ENCODE measurements around the gene NATD1.

Gene NATD1

GRCh38 chr17:21242026-21242697 is 11.0 kb downstream of the NATD1 start:
- TF ChIP-seq, protein P1, sequence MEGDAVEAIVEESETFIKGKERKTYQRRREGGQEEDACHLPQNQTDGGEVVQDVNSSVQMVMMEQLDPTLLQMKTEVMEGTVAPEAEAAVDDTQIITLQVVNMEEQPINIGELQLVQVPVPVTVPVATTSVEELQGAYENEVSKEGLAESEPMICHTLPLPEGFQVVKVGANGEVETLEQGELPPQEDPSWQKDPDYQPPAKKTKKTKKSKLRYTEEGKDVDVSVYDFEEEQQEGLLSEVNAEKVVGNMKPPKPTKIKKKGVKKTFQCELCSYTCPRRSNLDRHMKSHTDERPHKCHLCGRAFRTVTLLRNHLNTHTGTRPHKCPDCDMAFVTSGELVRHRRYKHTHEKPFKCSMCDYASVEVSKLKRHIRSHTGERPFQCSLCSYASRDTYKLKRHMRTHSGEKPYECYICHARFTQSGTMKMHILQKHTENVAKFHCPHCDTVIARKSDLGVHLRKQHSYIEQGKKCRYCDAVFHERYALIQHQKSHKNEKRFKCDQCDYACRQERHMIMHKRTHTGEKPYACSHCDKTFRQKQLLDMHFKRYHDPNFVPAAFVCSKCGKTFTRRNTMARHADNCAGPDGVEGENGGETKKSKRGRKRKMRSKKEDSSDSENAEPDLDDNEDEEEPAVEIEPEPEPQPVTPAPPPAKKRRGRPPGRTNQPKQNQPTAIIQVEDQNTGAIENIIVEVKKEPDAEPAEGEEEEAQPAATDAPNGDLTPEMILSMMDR (IDR thresholded peaks at IDR 0.05): no peak
- TF ChIP-seq ZFX (IDR thresholded peaks at IDR 0.05; ENCODE audit: borderline replicate concordance): no peak
- H3K27ac ChIP-seq: no peak overlapping the region

DNA sequence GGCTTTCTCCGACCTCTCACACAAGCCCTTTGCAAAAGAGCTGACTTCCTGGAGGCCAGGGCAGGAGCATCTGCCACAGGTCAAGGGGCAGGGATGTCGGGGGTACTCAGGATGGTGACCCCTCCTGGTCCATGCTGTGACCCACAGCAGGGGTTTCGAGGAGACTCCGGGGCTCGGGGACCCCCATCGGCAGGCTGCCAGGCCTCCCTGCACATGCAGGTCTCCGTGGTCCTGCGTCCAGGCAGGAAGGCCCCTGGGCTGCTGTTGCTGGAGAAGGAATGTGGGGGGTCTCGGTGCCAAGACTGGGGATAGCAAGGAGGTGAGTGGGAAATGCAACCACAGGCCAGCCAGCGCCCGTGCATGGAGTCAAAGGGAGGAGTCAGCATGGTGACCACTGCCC is 11.6 kb downstream of the NATD1 start:
- no peak overlapping the region for H3K27ac ChIP-seq

GRCh38 chr17:21240369-21241055 is 12.7 kb downstream of the NATD1 start:
- H3K27ac ChIP-seq: no peak overlapping the region
- TF ChIP-seq, protein P1 (IDR thresholded peaks at IDR 0.05): no peak
- no peak for TF ChIP-seq ZFX (IDR thresholded peaks at IDR 0.05; ENCODE audit: borderline replicate concordance)

More for the DNA sequence above, 11.6 kb downstream of the NATD1 start:
- no peak for TF ChIP-seq ZFX (IDR thresholded peaks at IDR 0.05; ENCODE audit: borderline replicate concordance)
- TF ChIP-seq, protein P1 (IDR thresholded peaks at IDR 0.05): no peak

DNA sequence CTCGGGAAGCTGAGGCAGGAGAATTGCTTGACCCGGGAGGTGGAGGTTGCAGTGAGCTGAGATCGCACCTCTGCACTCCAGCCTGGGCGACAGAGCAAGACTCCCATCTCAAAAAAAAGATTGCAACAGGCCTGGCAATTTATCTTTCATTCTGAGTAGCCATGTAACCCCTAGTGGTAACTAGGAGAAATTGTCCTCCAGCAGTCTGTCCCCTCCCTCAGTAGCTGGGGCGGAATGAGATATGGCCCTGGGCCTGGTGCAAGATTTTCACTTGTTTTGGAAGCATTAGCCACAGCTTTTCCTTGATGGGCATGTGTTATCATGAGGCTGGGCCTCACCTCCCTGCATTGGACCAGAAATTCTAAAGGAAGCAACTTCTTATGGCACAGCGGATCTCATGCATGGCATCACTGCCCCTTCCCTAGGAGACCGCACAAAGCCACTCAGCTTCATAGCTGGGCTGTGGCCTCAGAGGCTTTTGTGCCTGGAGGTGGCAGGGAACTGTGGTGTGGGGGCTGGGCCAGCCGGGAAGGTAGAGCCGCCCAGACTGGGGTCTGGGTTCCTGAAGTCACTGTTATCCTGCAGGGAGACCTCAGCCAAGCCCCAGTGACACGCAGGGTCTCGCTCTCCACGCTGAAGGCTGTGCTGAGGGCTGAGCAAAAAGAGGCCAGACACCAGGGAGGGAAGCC is 13.4 kb downstream of the NATD1 start:
- no peak for TF ChIP-seq ZFX (IDR thresholded peaks at IDR 0.05; ENCODE audit: borderline replicate concordance)
- TF ChIP-seq, protein P1 (IDR thresholded peaks at IDR 0.05): peak; percentile 59

GRCh38 chr17:21235921-21236320 is 17.3 kb downstream of the NATD1 start:
- no peak for TF ChIP-seq ZFX (IDR thresholded peaks at IDR 0.05; ENCODE audit: borderline replicate concordance)
- TF ChIP-seq, protein P1 (IDR thresholded peaks at IDR 0.05): no peak
- no peak overlapping the region for H3K27ac ChIP-seq

More for the DNA sequence above, 13.4 kb downstream of the NATD1 start:
- H3K27ac ChIP-seq: no peak overlapping the region

GRCh38 chr17:21233581-21234347 is 19.4 kb downstream of the NATD1 start:
- TF ChIP-seq, protein P1 (IDR thresholded peaks at IDR 0.05): no peak
- TF ChIP-seq ZFX (IDR thresholded peaks at IDR 0.05; ENCODE audit: borderline replicate concordance): no peak
- H3K27ac ChIP-seq: no peak overlapping the region
